Measurements from ENCODE around the gene USP12.
A peak's percentile ranks its signal among the peaks of the same experiment; 100 is the strongest.
"Not testable (repeated sequence)": the region's sequence is repeated elsewhere in the genome, so short reads cannot be mapped to it uniquely, and the experiment has no call there.

USP12 gene

GRCh38 chr13:27147530-27148170, 24.0 kb downstream of the USP12 start:
- no peak for DNase-seq

GRCh38 chr13:27141746-27142145, 29.9 kb downstream of the USP12 start:
- no peak for DNase-seq

DNA sequence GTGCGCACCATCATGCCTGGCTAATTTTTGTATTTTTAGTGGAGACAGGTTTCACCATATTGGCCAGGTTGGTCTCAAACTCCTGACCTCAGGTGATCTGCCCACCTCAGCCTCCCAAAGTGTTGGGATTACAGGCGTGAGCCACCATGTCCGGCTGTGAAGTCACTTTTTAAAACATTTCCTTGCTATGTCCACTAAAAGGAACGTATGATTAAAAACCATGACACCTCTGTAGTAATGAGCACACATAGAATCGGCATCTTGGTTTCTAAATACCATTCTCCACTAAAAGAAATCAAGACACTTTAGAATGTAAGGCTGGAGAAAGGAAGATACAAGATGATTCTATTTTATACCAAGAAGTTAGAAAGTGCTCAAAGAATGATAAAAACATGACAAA, 30.5 kb downstream of the USP12 start:
- not testable (repeated sequence) for DNase-seq

DNA sequence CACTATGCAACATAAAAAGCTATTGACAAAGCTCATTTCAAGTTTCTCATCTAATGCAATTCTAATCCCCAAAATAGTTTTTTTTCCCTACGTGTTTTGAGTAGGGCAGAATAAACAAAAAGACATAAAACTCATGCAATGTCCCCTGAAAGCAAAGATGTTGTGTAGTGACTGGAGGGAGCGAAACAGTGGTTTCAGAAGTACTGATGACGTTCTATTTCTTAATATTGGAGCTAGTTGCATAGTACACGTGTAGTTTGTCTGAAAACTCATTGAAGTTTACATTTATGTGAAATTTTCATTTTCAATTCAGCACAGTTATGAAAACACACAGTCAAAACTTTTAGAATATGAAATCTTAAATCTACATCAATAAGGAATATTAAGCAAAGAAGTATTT, 31.6 kb downstream of the USP12 start:
- DNase-seq = no peak

DNA sequence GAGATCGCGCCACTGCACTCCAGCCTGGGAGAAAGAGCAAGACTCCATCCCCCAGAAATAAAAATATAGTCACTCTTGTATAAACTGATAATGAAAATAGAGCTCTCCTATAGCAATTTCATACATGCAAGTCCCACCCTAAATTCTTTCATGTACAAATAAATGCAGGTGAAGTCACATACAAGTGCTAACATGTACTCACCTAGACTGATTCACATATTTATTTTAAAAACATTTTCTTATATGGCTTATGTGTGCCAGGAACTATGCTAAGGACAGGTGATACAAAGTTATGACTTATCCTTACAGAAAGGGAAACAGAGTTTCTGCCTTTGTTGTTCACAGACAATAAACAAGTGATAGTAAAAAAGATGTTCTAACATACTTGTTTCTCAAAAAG, 32.0 kb downstream of the USP12 start:
- no peak for DNase-seq

- DNase-seq = no peak
Measured at GRCh38 chr13:27138457-27139093, 33.0 kb downstream of the USP12 start.

GRCh38 chr13:27137759-27138158, 33.9 kb downstream of the USP12 start:
- DNase-seq = no peak

DNA sequence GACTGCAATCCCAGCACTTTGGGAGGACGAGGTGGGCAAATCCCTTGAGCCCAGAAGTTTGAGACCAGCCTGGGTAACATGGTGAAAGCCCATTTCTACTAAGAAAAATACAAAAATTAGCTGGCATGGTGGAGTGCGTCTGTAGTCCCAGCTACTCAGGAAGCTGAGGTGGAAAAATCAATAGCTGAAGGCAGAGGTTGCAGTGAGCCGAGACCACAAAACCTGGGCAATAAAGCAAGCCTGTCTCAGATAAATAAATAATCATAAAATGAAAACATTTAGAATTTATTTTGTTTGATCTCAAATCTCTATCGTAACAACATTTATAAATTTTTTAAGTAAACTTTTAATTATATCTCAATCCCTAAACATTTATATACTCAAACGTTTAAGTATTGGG, 36.6 kb downstream of the USP12 start:
- DNase-seq = no peak

GRCh38 chr13:27133889-27134288, 37.7 kb downstream of the USP12 start:
- no peak for DNase-seq

DNA sequence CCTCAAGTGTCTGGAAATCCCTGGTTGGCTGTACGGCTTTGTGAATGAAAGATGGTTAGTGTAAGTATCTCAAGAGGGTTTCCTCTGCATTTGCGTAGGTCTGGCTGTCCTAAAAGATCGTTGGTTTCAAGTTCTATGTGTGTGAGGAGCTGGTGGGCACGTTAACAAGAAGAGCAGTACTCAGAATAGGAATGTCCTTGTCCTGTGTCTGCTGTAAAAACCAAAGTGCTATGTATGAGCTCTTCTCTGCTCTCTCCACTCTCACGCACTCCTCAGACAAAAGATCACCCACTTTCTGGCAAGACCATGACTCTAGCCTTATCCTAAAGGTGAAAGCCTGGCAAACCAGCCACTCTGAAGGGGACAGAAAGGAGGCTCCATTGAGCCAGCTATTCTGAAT, 39.1 kb downstream of the USP12 start:
- no peak for DNase-seq

- DNase-seq = no peak
Measured at GRCh38 chr13:27131906-27132305, 39.7 kb downstream of the USP12 start.

GRCh38 chr13:27130979-27131623, 40.5 kb downstream of the USP12 start:
- no peak for DNase-seq

- no peak for DNase-seq
Measured at GRCh38 chr13:27130223-27130978, 41.2 kb downstream of the USP12 start.

- DNase-seq = no peak
Measured at GRCh38 chr13:27128825-27129627, 42.6 kb downstream of the USP12 start.

DNA sequence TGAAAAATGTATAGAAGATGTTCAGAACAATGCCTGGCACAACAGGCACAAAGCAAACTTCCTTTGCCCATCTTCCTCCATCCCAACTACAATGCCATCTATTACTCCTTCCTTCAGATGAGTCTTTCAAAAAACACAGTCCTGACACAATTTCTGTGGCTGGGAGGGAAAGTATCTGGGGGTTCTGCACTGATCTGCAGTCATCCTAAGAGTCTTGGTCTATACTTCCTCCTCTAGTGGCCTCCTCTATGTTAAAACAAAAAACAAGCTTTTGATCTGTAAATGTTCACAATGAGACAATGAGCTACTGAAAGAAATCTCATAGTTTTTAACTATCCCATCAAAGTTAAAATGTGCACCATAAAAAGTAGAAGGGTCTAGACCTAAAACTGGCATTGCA, 44.8 kb downstream of the USP12 start:
- no peak for DNase-seq

DNA sequence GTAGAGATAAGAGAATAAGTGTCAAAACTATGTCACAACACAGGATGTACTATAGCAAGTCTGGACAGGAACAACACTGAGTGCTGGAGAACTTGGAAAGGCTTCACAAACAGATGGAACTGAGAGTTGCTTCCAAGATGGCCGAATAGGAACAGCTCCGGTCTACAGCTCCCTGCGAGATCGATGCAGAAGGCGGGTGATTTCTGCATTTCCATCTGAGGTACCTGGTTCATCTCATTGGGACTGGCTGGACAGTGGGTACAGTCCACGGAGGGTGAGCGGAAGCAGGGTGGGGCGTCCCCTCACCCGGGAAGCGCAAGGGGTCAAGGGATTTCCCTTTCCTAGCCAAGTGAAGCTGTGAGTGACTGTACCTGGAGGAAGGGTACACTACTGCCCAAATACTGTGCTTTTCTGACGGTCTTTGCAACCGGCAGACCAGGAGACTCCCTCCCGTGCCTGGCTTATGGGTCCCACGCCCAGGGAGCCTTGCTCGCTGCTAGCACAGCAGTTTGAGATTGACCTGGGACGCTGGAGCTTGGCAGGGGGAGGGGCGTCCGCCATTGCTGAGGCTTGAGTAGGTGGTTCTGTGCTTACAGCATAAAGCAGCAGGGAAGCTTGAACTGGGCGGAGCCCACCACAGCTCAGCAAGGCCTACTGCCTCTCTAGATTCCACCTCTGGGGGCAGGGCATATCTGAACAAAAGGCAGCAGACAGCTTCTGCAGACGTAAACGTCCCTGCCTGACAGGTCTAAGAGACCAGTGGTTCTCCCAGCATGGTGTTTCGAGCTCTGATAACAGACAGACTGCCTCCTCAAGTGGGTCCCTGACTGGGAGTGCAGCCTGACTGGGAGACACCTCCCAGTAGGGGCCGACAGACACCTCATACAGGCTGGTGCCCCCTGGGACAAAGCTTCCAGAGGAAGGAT, 46.0 kb downstream of the USP12 start:
- DNase-seq = peak; percentile 93

DNA sequence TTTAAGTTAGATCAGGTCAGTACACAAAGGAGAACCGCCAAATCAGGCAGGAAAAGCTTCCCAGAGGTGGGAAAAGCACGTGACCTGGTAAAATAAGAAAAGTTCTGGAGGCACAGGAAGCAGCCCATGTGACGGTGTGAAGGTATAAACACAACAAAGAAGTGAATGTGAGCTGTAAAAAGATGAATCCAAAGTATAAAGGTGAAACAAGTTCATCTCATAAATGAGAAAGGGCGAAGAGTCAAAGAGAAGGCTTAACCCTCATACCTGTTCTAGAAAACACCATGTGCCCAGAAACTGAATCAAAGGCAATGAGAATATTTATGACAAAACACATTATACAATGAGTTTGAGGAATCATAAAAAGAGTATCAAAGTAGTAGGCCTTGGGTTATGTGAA, 47.0 kb downstream of the USP12 start:
- no peak for DNase-seq

DNA sequence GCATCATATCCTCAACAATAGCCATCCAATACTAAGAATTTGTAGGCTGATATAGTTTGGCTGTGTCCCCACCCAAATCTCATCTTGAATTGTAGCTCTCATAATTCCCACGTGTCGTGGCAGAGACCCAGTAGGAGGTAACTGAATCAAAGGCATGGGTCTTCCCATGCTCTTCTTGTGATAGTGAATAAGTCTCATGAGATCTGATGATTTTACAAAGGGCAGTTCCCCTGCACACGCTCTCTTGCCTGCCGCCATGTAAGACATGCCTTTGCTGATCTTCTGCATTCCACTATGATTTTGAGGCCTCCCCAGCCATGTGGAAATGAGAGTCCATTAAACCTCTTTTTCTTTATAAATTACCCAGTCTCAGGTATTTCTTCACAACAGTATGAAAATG, 48.2 kb downstream of the USP12 start:
- DNase-seq = not testable (repeated sequence)

DNA sequence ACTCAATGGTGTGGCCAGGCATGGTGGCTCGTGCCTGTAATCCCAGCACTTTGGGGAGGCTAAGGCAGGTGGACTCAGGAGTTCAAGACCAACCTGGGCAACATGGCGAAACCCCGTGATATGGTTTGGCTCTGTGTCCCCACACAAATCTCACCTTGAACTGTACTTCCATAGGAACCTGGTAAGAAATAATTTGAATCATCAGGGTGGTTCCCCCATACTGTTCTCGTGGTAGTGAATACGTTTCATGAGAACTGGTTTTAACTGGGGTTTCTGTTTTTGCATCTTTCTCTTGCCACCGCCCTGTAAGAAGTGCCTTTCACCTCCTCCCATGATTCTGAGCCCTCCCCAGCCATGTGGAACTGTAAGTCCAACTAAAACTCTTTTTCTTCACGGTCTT, 49.6 kb downstream of the USP12 start:
- DNase-seq = no peak

DNA sequence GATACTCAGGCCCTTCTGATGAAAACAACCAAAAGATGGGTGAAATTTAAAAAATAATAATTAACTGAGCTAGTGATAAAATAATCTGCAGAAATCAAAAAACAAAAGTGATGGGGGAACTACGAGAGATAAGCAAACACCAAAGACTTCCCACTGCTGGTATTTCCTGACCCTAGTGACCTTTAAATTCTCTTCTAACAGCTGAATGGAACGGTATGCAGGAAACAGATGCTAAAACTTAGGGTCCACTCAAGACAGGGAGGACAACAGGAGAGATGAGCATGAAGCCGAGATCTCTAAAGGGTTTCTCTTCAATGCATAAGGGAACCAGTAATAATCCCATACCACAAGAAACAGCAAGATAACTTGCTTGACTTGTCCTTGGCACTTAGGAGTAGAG, 50.8 kb downstream of the USP12 start:
- DNase-seq = no peak

DNA sequence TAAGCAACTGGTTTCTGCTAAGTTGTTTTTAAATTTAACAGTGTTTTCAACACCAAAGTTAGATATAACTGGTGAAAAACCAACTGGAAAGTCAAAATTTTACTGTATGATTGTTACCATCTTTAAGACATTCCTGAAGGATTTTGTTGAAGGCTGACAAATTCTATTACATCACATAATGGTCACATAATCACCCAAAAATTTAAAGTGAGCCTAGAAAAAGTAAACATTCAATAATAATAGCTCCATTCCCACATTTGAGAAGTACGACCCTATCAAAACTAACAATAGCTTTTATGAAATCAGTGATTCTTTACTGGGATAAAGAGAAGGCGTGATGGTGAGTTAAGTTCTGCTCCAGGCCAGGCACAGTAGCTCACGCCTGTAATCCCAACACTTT, 51.6 kb downstream of the USP12 start:
- DNase-seq = no peak
